NT2/D1 (cell line): Measurements from ENCODE around the gene USP12.

Experiments used
- DNase-seq: peaks from one replicate; pipeline ENCODE4 v3.0.0-alpha.2; 2011; ENCODE audit warnings: low read depth, low spot score
- H3K27me3 ChIP-seq: 2 replicates; pipeline ENCODE4 v1.6.0; 2011; ENCODE audit warnings: mild to moderate bottlenecking; ENCODE audit not compliant: insufficient read length, insufficient read depth
- H3K36me3 ChIP-seq: 2 replicates; pipeline ENCODE4 v1.6.1; 2011; ENCODE audit warnings: mild to moderate bottlenecking, low read length, mixed read lengths; ENCODE audit not compliant: insufficient read depth, insufficient read length
- H3K4me1 ChIP-seq: 2 replicates; pipeline ENCODE4 v1.5.1; 2011; ENCODE audit not compliant: insufficient read depth, insufficient read length
- H3K4me3 ChIP-seq: 2 replicates; pipeline ENCODE4 v1.5.1; 2011; ENCODE audit warnings: low read depth; ENCODE audit not compliant: insufficient read length
- H3K9ac ChIP-seq: 2 replicates; pipeline ENCODE4 v1.6.0; 2011; ENCODE audit warnings: low read depth; ENCODE audit not compliant: insufficient read length
- H3K9me3 ChIP-seq: 2 replicates; pipeline ENCODE4 v1.5.1; 2011; ENCODE audit warnings: mild to moderate bottlenecking, low read length; ENCODE audit not compliant: insufficient read depth
- SUZ12 ChIP-seq: IDR thresholded peaks from 2 replicates; pipeline ENCODE4 v1.6.1; 2011; ENCODE audit not compliant: insufficient read length, insufficient read depth; ENCODE audit errors: extremely low read depth
- YY1 ChIP-seq: IDR thresholded peaks from 2 replicates; pipeline ENCODE4 v1.6.1; 2011; ENCODE audit not compliant: insufficient read length, insufficient read depth
- ZNF274 ChIP-seq: IDR thresholded peaks from 2 replicates; pipeline ENCODE4 v1.6.1; 2011; ENCODE audit warnings: mild to moderate bottlenecking, low read depth, low read length

USP12 gene

GRCh38 chr13:27170516-27171243, 931 bp downstream of the USP12 start:
- peaks cover 3% of the 10 kb centered on the region for H3K4me1 ChIP-seq
- H3K36me3 ChIP-seq = peaks cover 4% of the 10 kb centered on the region
- H3K27me3 ChIP-seq = no peaks in the 10 kb centered on the region
- no peaks in the 10 kb centered on the region for H3K9me3 ChIP-seq
- peak overlapping the region; percentile 75 for H3K4me3 ChIP-seq
- no peak for TF ChIP-seq ZNF274
- TF ChIP-seq SUZ12 = no peak
- TF ChIP-seq YY1 = no peak
- no peak for DNase-seq
- peak overlapping the region; percentile 82 for H3K9ac ChIP-seq

- peaks cover 4% of the 10 kb centered on the region for H3K36me3 ChIP-seq
- H3K27me3 ChIP-seq = no peaks in the 10 kb centered on the region
- peak overlapping the region; percentile 75 for H3K4me3 ChIP-seq
- peak overlapping the region; percentile 82 for H3K9ac ChIP-seq
- H3K4me1 ChIP-seq = peaks cover 3% of the 10 kb centered on the region
- no peak for TF ChIP-seq ZNF274
- TF ChIP-seq YY1 = no peak
- TF ChIP-seq SUZ12 = no peak
- no peak for DNase-seq
- no peaks in the 10 kb centered on the region for H3K9me3 ChIP-seq
Measured at GRCh38 chr13:27170221-27170515, 1.4 kb downstream of the USP12 start.

DNA sequence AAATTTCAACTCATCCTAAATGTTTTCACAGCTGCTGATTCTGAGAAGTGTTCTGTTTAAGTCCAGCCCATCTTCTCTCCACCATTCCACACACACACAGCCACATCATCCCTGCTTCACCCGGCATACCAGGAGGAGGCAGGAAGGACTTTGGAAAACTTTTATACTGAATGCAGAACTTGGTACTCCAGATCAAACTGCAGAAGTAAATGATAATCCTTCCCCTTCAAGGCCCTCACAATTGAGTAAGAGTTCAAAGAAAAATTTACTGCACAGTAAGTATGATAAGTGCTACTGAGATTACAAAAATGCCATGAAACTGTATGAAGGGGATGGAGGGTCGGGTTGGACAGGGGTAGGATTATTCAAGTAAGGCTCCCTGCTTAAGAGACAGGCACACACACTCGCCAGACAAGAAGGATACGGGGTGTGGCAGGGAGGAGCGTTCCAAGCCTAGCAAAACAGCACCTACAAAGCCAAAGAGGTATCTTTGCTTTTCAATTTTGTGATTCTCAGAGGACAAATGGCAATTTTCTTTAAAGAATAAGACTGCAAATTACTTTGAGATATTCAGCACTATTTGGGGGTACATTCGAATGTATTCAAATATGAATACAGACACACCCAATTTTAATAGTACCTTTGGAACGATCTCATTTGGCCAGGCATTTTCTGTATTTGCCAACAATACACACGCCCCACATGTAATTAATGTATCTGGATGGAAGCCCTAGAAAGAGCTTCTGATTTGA, 2.5 kb downstream of the USP12 start:
- TF ChIP-seq SUZ12 = no peak
- TF ChIP-seq ZNF274 = no peak
- TF ChIP-seq YY1 = no peak
- DNase-seq = no peak
- Histone ChIP-seq H3K36me3 (peaks cover 4% of the 10 kb centered on the region), H3K4me1 (peaks cover 3% of the 10 kb centered on the region), H3K4me3 (no peak overlapping the region), H3K9ac (no peak overlapping the region), H3K9me3 (no peaks in the 10 kb centered on the region), H3K27me3 (no peaks in the 10 kb centered on the region)

DNA sequence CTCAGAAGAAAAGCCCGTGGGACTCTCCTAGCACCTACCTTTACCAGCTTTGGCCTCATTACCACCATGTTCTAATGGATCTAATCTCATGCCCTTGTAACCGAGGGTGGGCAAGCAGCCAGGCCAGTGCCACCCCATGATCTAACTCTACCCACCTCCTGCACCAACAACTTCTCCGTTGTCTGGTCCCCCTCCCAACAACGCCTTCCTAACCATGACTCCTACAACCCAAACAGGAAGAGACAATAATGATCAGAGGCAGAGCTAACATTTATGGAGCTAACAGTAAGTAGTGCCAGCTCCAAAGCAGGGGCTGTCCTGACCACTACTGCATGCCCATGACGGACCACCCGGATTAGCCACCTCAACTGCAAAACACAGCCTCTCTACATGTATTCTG, 3.5 kb downstream of the USP12 start:
- no peak for TF ChIP-seq YY1
- no peak for TF ChIP-seq SUZ12
- no peak for TF ChIP-seq ZNF274
- H3K9ac ChIP-seq = no peak overlapping the region
- peaks cover 4% of the 10 kb centered on the region for H3K36me3 ChIP-seq
- peaks cover 3% of the 10 kb centered on the region for H3K4me1 ChIP-seq
- DNase-seq = no peak
- no peaks in the 10 kb centered on the region for H3K27me3 ChIP-seq
- H3K9me3 ChIP-seq = no peaks in the 10 kb centered on the region
- no peak overlapping the region for H3K4me3 ChIP-seq

- H3K4me3 ChIP-seq = no peak overlapping the region
- H3K27me3 ChIP-seq = no peaks in the 10 kb centered on the region
- H3K9me3 ChIP-seq = no peaks in the 10 kb centered on the region
- no peak for DNase-seq
- peaks cover 3% of the 10 kb centered on the region for H3K4me1 ChIP-seq
- no peak overlapping the region for H3K9ac ChIP-seq
- TF ChIP-seq ZNF274 (no peak), YY1 (no peak), SUZ12 (no peak)
- H3K36me3 ChIP-seq = peaks cover 4% of the 10 kb centered on the region
Measured at GRCh38 chr13:27166313-27166712, 5.3 kb downstream of the USP12 start.

GRCh38 chr13:27161980-27162379, 9.6 kb downstream of the USP12 start:
- Histone ChIP-seq H3K36me3 (no peaks in the 10 kb centered on the region), H3K4me1 (no peaks in the 10 kb centered on the region), H3K9me3 (no peaks in the 10 kb centered on the region), H3K27me3 (no peaks in the 10 kb centered on the region), H3K4me3 (no peak overlapping the region), H3K9ac (no peak overlapping the region)
- DNase-seq = no peak
- TF ChIP-seq YY1 (no peak), ZNF274 (no peak), SUZ12 (no peak)

DNA sequence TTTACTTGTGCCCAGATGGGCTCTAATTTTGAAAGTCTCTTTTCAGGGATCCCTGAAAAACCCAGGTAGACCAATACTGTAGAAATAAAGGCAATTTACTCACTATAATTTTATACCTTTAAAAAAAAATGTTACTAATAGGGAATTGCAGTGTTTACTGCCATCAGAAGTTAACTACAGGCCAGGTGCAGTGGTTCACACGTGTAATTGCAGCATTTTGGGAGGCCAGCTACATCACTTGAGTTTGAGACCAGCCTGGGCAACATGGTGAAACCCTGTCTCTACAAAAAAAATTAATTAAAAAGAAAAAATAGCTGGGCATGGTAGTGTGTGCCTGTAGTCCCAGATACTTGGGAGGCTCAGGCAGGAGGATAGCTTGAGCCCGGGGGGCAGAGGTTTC, 10.2 kb downstream of the USP12 start:
- Histone ChIP-seq H3K27me3 (no peaks in the 10 kb centered on the region), H3K4me3 (no peak overlapping the region), H3K9me3 (no peaks in the 10 kb centered on the region), H3K4me1 (no peaks in the 10 kb centered on the region), H3K36me3 (no peaks in the 10 kb centered on the region), H3K9ac (no peak overlapping the region)
- DNase-seq = no peak
- no peak for TF ChIP-seq SUZ12
- TF ChIP-seq ZNF274 = no peak
- TF ChIP-seq YY1 = no peak
